MM.1S (cell line): ENCODE results near the gene PIK3R4.

Source experiments
- EZH2 ChIP-seq: fragments of 300-600 bp; sonication (generic); optimal IDR thresholded peaks from 2 replicates; pipeline ENCODE3; 2017; ENCODE audit warnings: low read depth, mild to moderate bottlenecking, antibody characterized with exemption, low read length, mixed read lengths
- TF ChIP-seq, protein P1 (sequence below): fragments of 300-600 bp; sonication (generic); IDR thresholded peaks from 2 replicates; pipeline ENCODE4 v1.5.1; 2016; ENCODE audit warnings: antibody characterized with exemption, low read length, mixed read lengths

DNA sequence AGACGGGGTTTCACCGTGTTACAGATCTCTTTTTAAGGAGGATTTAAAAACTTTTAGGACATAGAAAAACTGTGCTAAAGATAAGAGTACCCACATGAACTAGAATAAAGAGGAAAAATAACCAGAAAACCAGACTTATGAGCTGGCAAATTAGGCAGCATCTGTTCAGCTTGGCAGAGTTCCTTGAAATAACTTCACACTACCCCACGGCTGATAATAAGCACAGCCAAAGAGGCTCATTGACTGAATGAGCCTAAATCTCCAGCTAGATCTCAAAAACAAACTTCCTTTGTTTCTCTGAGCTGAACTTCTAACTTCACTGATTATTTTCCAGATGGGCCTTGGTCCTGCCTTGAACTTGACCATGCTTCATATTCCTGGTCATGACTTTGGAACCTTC is 26.7 kb upstream of the PIK3R4 start:
- TF ChIP-seq EZH2: no peak
- TF ChIP-seq, protein P1, sequence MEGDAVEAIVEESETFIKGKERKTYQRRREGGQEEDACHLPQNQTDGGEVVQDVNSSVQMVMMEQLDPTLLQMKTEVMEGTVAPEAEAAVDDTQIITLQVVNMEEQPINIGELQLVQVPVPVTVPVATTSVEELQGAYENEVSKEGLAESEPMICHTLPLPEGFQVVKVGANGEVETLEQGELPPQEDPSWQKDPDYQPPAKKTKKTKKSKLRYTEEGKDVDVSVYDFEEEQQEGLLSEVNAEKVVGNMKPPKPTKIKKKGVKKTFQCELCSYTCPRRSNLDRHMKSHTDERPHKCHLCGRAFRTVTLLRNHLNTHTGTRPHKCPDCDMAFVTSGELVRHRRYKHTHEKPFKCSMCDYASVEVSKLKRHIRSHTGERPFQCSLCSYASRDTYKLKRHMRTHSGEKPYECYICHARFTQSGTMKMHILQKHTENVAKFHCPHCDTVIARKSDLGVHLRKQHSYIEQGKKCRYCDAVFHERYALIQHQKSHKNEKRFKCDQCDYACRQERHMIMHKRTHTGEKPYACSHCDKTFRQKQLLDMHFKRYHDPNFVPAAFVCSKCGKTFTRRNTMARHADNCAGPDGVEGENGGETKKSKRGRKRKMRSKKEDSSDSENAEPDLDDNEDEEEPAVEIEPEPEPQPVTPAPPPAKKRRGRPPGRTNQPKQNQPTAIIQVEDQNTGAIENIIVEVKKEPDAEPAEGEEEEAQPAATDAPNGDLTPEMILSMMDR: no peak
